K562 (cell line): ENCODE results near the gene IDS. TPM values are rescaled to one million over a fixed set of nuclear protein-coding genes. Genes with fewer than 3 reads are reported as not detected.
A peak's percentile ranks its signal among the peaks of the same experiment; 100 is the strongest.

Experiments used
- ARID4B ChIP-seq: sonication (generic); formaldehyde crosslinking; IDR thresholded peaks from 2 replicates; pipeline ENCODE4 v1.8.0; 2022; ENCODE audit warnings: mild to moderate bottlenecking, missing genetic modification reagents
- DIDO1 ChIP-seq: fragments of 450-650 bp; IDR thresholded peaks from 2 replicates; pipeline ENCODE4 v1.6.1; 2016; ENCODE audit warnings: low read depth, missing biosample characterization, missing genetic modification characterization
- HNRNPH1 ChIP-seq: fragments of 200-400 bp; formaldehyde crosslinking; optimal IDR thresholded peaks from 2 replicates; pipeline ENCODE3; 2017; ENCODE audit warnings: low read depth, mild to moderate bottlenecking, low read length, moderate library complexity
- POLR3A ChIP-seq: IDR thresholded peaks from 2 replicates; pipeline ENCODE4 v1.6.1; 2011; ENCODE audit warnings: borderline replicate concordance, mild to moderate bottlenecking, moderate library complexity; ENCODE audit not compliant: insufficient read length, insufficient read depth; ENCODE audit errors: extremely low read depth
- PREB ChIP-seq: sonication (generic); formaldehyde crosslinking; IDR thresholded peaks from 2 replicates; pipeline ENCODE4 v1.8.1; 2023; ENCODE audit warnings: mild to moderate bottlenecking, missing genetic modification reagents
- SP1 ChIP-seq: sonication (generic); formaldehyde crosslinking; IDR thresholded peaks from 2 replicates; pipeline ENCODE4 v1.8.1; 2022; ENCODE audit warnings: mild to moderate bottlenecking, missing genetic modification reagents
- THAP12 ChIP-seq: fragments of 250-450 bp; sonication (Bioruptor Pico); IDR thresholded peaks from 2 replicates; pipeline ENCODE4 v1.9.0; 2021; ENCODE audit warnings: mild to moderate bottlenecking, inconsistent platforms
- TRIM25 ChIP-seq: fragments of 450-650 bp; IDR thresholded peaks from 2 replicates; pipeline ENCODE4 v1.7.0; 2016; ENCODE audit warnings: borderline replicate concordance
- VEZF1 ChIP-seq: fragments of 200-800 bp; sonication (Bioruptor generic); IDR thresholded peaks from 2 replicates; pipeline ENCODE4 v1.6.1; 2017; ENCODE audit warnings: missing genetic modification characterization, missing compliant biosample characterization
- ZFPM2 ChIP-seq: fragments of 250-450 bp; sonication (Bioruptor Pico); IDR thresholded peaks from 2 replicates; pipeline ENCODE4 v1.5.1; 2022; ENCODE audit warnings: mild to moderate bottlenecking
- ZNF311 ChIP-seq: fragments of 250-450 bp; sonication (Bioruptor Pico); IDR thresholded peaks from 2 replicates; pipeline ENCODE4 v1.4.0; 2020; ENCODE audit warnings: mild to moderate bottlenecking, moderate library complexity
- ZNF512 ChIP-seq: IDR thresholded peaks from 2 replicates; pipeline ENCODE4 v1.6.1; 2016; ENCODE audit warnings: missing genetic modification characterization, missing compliant biosample characterization
- polyA plus RNA-seq, 8 experiments: library from polyadenylated mRNA; depleted of rRNA in 4 of 8; stranded (reverse) in 5 of 8; unstranded in 3 of 8; fragments of >200 nt; fragmentation: Nextera tagmentation in 2 of 8; fragmentation: Illumina TruSeq in 1 of 8; extraction: Ambion mirVana in 2 of 8; extraction: Trizol in 1 of 8; gene quantifications; 2 replicates each; pipeline versions ENCODE4 v1.2.1 to v1.2.3, GENCODE V29; 2011 to 2014; ENCODE audit warnings: inconsistent platforms in 1 of 8, missing spikeins in 1 of 8
- total RNA-seq, 7 experiments: library from RNA; depleted of rRNA in 6 of 7; stranded (reverse); fragments of >200 nt in 6 of 7; fragmentation: Illumina TruSeq in 2 of 7; extraction: Trizol in 2 of 7; gene quantifications; 2 replicates each; pipeline versions ENCODE4 v1.2.1 to v1.2.3, GENCODE V29; 2011 to 2021; ENCODE audit warnings: low replicate concordance in 1 of 7

The IDS gene
- total and polyA plus RNA-seq, 9 of the 15 experiments (the other 6 are each of a cell fraction or from before 2014, with no cell fraction given): 2.0 to 18.6 (median 8.6) TPM

- TF ChIP-seq ARID4B (CRISPR knock-in tag) (peak; percentile 48; the same call in 1 of the 2 replicates), TRIM25 (no peak), PREB (CRISPR knock-in tag) (no peak), SP1 (CRISPR knock-in tag) (peak; percentile 66; the same call in 1 of the 2 replicates), ZNF311 (CRISPR knock-in tag) (no peak), VEZF1 (CRISPR knock-in tag) (no peak), ZFPM2 (no peak), HNRNPH1 (no peak), THAP12 (CRISPR knock-in tag) (no peak), ZNF512 (tag) (no peak), DIDO1 (tag) (0 out of 2 replicates have a peak, but pooled peaks have one; percentile 38), POLR3A (no peak)
Observed at GRCh38 chrX:149540621-149541520, 35.8 kb upstream of the IDS start, which contains the start of gene EOLA1 (continued).
